ENCODE data around the gene FOXO1.

FOXO1 gene

GRCh38 chr13:40613914-40614313 lies 52.5 kb downstream of the FOXO1 start:
- intact Hi-C loops (cut with DNase I), result loop anchor here (10.0 kb wide), 1 partner anchor 51 kb away; the partner anchor contains the start of gene FOXO1
- DNase-seq, result no peak

- DNase-seq, result peak in 2 of 10 donors; percentile 22 to 84
- intact Hi-C loops (cut with DNase I), result loop anchor here (10.0 kb wide), 1 partner anchor 51 kb away; the partner anchor contains the start of gene FOXO1
Measured at GRCh38 chr13:40613192-40613818, 53.1 kb downstream of the FOXO1 start.

- intact Hi-C loops (cut with DNase I), result loop anchor here (10.0 kb wide), 1 partner anchor 53 kb away; the partner anchor contains the start of gene FOXO1
- DNase-seq, result no peak
Measured at GRCh38 chr13:40612041-40612440, 54.4 kb downstream of the FOXO1 start.

GRCh38 chr13:40611635-40612034 lies 54.8 kb downstream of the FOXO1 start:
- intact Hi-C loops (cut with DNase I), result loop anchor here (10.0 kb wide), 1 partner anchor 53 kb away; the partner anchor contains the start of gene FOXO1

GRCh38 chr13:40611004-40611403 lies 55.4 kb downstream of the FOXO1 start:
- no peak for DNase-seq
- intact Hi-C loops (cut with DNase I), result loop anchor here (10.0 kb wide), 1 partner anchor 54 kb away; the partner anchor contains the start of gene FOXO1

More at GRCh38 chr13:40611635-40612034, 54.8 kb downstream of the FOXO1 start:
- DNase-seq, result no peak

- intact Hi-C loops (cut with DNase I), result loop anchor here (10.0 kb wide), 1 partner anchor 55 kb away; the partner anchor contains the start of gene FOXO1
- DNase-seq, result no peak
Measured at GRCh38 chr13:40609972-40610726, 56.3 kb downstream of the FOXO1 start.

- intact Hi-C loops (cut with DNase I), result no loop called here
Measured at GRCh38 chr13:40608308-40608707, 58.1 kb downstream of the FOXO1 start.

GRCh38 chr13:40605573-40605972 lies 60.9 kb downstream of the FOXO1 start:
- intact Hi-C loops (cut with DNase I), result no loop called here
- DNase-seq, result no peak

More at GRCh38 chr13:40608308-40608707, 58.1 kb downstream of the FOXO1 start:
- DNase-seq, result no peak

- intact Hi-C loops (cut with DNase I), result no loop called here
- no peak for DNase-seq
Measured at GRCh38 chr13:40604135-40604534, 62.3 kb downstream of the FOXO1 start.

GRCh38 chr13:40600149-40600751 lies 66.2 kb downstream of the FOXO1 start:
- no peak for DNase-seq
- intact Hi-C loops (cut with DNase I), result no loop called here

- DNase-seq, result no peak
- intact Hi-C loops (cut with DNase I), result no loop called here
Measured at GRCh38 chr13:40599747-40600146, 66.7 kb downstream of the FOXO1 start.

GRCh38 chr13:40599124-40599523 lies 67.3 kb downstream of the FOXO1 start:
- intact Hi-C loops (cut with DNase I), result no loop called here
- DNase-seq, result no peak

GRCh38 chr13:40598569-40598968 lies 67.9 kb downstream of the FOXO1 start:
- no peak for DNase-seq
- intact Hi-C loops (cut with DNase I), result no loop called here

GRCh38 chr13:40597735-40598365 lies 68.6 kb downstream of the FOXO1 start:
- DNase-seq, result peak in 1 of 10 donors; percentile 71
- intact Hi-C loops (cut with DNase I), result no loop called here

- no peak for DNase-seq
Measured at GRCh38 chr13:40596484-40596883, 70.0 kb downstream of the FOXO1 start.

GRCh38 chr13:40595693-40596092 lies 70.7 kb downstream of the FOXO1 start:
- DNase-seq, result no peak
- intact Hi-C loops (cut with DNase I), result no loop called here

More at GRCh38 chr13:40596484-40596883, 70.0 kb downstream of the FOXO1 start:
- intact Hi-C loops (cut with DNase I), result no loop called here

- no peak for DNase-seq
- intact Hi-C loops (cut with DNase I), result no loop called here
Measured at GRCh38 chr13:40592035-40592434, 74.4 kb downstream of the FOXO1 start.

- intact Hi-C loops (cut with DNase I), result no loop called here
Measured at GRCh38 chr13:40591091-40591490, 75.3 kb downstream of the FOXO1 start.

GRCh38 chr13:40590112-40590862 lies 76.2 kb downstream of the FOXO1 start:
- no peak for DNase-seq
- intact Hi-C loops (cut with DNase I), result no loop called here

More at GRCh38 chr13:40591091-40591490, 75.3 kb downstream of the FOXO1 start:
- no peak for DNase-seq

All from posterior cingulate gyrus (tissue), 11 donors.